NCI-H69 (cell line): ENCODE measurements around the gene RAB5B.
"Not testable (repeated sequence)": the region's sequence is repeated elsewhere in the genome, so short reads cannot be mapped to it uniquely, and the experiment has no call there.

Source experiments
- DNase-seq: peaks from one replicate; lab custom pipeline; 2025; lab: John Stamatoyannopoulos, UW

Gene RAB5B

DNA sequence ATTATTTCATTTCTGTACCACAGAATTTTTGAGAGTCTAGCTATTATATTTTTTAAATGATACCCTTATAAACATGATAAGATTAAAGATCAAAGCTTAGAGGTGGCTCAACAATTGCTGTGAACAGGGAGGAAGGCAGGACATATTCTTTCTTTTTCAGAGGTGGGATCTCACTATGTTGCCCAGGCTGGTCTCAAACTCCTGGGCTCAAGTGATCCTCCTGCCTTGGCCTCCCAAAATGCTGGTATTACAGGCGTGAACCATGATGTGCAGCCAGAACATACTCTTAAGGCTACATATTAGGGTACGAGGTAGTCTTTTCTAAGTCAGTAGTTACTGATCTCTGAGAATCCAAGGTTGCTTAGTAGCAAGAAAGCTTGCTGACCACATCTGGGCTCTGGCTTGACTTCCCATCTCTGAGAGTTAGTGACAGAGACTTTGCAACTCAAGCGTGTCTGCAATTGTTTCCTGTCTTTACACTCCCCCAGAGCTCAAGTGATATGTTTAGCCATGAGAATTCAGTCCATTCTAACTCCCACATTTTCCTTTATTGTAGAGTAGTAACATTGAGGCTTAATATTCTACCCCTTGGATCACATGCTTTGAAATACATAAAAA is 8.6 kb downstream of the RAB5B start:
- no peak for DNase-seq

DNA sequence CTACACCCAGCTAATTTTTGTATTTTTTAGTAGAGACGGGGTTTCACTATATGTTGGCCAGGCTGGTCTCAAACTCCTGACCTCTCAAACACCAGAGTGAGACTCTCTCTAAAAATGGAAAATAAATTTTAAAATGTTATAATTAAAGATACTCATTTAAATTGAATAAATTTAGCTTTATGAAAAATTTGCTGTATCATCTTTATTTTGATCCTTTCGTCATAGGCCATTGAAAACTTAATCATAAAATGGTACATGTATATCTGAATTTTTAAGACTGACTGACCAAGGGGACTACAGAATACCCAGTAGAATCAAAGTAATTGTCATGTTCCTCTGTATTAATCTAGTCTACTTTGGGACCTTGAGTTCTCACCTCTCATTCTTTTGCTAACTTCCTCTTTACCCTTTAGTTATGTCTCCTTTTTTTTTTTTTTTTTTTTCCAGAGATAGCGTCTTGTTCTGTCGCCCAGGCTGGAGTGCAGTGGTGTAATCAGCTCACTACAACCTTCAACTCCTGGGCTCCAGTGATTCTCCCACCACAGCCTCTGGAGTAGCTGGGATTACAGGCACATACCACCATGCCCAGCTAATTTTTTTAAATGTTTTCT is 9.5 kb downstream of the RAB5B start:
- no peak for DNase-seq

DNA sequence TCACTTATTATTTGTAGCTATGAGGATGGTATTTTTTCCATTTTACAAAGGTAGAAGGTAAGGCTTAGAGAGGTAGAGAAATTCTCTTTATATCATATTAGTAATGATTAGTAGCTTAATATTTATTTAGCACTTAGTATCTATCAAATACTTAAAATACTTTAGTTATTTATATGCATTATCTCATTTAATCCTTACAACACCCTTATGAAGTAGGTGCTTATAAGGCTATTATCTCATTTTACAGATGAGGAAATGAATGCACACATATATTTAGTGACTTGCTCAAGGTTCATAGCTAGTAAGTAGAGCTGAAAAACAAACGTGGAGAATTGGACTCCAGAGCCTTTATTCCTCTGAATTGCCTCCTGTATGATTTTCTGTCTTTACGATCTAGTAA is 11.0 kb downstream of the RAB5B start:
- no peak for DNase-seq

- no peak for DNase-seq
These were observed 11.5 kb downstream of the RAB5B start for GRCh38 chr12:55985341-55985740.

DNA sequence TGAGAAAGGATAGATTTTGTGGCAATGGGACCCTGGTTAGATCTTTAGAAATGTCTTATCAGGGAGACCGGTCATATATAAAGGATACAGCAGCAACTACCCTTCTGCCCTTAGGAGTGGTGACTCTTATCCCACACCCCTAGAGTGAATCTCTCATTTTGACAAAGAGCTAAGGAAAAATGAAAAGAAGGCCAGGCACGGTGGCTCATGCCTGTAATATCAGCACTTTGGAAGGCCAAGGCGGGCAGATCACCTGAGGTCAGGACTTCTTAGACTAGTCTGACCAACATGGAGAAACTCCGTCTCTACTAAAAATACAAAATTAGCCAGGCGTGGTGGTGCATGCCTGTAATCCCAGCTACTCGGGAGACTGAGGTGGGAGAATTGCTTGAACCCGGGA is 12.1 kb downstream of the RAB5B start:
- DNase-seq, result not testable (repeated sequence)

GRCh38 chr12:55991110-55991509 is 17.2 kb downstream of the RAB5B start:
- no peak for DNase-seq

DNA sequence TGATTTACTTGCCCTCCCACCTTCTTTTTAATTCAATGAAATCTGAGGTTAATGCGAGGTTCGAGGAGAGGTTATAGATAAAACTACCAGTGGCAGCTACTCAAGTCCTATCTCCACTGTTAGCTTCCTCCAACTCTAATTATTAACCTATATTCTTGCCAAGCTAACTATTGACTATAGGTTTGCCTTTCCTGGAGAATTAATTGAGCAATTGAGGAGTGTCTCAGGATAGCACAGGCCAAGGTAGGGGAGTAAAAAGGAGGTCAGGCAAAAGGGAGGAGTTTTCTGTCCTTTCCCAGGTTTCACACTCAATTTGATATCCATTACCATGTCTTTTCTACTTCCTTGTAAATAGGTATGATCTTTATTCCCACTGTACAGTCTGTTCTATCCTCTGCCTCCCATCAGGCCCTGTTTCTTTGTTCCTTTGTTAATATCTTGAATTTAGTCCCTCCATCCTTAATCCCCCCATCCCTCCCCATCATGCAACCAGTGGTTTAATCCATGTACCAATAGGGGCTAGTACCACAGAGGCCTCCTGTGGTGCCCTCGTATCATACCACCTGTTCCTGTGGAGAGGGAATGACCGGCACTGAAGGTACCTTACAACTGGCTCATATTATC is 19.5 kb downstream of the RAB5B start:
- DNase-seq, result no peak

DNA sequence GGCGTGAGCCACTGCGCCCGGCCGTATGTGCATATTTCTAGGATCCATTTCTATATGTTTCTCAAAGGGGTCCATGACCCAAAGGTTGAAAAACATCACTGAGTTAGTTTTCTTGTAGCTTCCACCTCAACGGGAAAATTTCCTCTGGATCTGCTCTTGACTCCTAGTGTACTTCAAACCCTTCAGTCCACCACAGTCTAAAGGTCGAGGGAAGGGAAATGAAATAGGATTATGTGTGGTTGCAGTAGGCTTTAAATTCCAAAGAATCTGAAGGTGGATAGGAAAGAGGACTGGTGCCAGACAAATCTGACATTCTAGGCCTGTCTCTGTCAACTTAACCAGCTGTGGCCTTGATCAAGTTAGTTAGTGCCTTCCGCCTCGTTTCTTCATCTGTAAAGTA is 21.5 kb downstream of the RAB5B start:
- no peak for DNase-seq

DNA sequence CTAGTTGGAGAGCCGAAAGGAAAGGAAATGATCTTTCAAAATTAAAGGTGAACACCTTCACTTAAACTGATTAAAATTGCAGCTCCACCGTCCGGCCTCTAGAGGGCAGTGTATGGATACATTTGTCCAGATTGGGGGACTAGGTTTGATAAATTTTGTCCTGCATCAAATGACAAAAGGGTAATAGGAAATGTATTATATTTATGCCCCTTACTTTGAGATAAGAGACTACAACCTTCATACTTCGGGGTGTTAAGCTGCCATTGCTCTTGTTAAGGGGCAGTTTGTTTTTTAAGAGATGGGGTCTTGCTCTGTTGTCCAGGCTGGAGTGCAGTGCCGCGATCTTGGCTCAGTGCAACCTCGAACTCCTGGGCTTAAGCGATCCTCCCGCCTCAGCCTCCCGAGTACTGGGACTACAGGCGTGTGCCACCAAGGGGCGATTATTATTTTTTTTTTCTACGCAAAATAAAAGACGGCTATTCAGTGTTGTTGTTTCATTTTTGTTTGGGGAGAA is 22.4 kb downstream of the RAB5B start:
- peak; percentile 77 for DNase-seq

GRCh38 chr12:55996715-55997534 is 23.0 kb downstream of the RAB5B start, which contains the start of gene SUOX:
Gene SUOX (plus strand): TSS chr12:55997276. CDS start chr12:56002222, 4,946 bp downstream.
- peak; percentile 98 for DNase-seq

DNA sequence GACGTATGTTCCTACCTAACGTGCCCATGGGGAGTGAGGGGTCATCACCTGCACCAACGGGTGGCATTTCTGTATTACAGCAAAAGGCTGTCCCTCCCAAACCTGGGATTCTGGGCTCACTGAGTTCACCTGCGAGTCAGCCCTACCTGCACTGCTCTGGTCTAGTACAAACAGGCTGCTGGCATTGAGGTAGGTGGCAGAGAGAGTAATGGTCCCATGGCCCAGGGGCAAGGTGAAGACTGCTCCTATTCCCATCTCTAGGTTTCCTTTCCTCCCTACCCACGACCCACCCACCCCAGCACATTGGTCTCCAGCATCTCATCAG is 23.6 kb downstream of the RAB5B start:
- peak; percentile 58 for DNase-seq

DNA sequence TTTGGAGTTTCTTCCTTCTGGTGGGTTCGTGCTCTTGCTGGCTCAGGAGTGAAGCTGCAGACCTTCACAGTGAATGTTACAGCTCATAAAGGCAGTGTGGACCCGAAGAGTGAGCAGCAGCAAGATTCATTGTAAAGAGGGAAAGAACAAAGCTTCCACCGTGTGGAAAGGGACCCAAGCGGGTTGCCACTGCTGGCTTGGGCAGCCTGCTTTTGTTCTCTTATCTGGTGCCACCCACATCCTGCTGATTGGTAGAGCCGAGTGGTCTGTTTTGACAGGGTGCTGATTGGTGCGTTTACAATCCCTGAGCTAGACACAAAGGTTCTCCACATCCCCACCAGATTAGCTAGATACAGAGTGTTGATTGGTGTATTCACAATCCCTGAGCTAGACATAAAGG is 25.6 kb downstream of the RAB5B start:
- DNase-seq, result not testable (repeated sequence)

GRCh38 chr12:55999999-56000540 is 26.2 kb downstream of the RAB5B start:
- not testable (repeated sequence) for DNase-seq

DNA sequence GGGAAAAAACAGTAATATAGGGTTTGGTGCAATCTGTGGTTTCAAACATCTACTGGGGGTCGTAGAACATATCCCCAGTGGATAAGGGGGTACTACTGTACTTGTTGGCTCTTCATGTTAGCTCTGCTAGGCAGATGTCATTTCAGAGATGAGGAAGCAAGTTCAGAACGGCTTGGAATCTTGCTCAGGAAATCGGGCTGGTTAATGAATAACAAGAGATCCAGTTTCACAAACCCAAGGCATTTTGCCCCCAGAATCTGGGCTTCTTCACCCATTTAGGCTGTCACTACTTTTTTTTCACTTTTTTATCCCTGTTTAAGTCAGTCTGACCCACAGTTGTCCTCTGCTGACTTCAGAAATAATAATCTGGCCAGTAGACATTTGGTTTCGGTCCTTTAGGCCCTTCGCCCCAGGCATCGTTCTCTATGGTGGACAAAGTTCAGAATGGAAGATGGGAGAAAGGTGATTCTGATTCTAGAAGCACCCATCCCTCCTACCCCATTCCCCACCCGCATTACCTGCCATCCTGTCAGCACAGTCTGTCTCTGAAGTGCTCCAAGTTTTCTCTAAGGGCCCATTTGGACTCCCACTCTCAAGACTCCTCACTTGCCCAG is 27.7 kb downstream of the RAB5B start:
- no peak for DNase-seq

GRCh38 chr12:56003376-56003775 is 29.5 kb downstream of the RAB5B start:
- not testable (repeated sequence) for DNase-seq

DNA sequence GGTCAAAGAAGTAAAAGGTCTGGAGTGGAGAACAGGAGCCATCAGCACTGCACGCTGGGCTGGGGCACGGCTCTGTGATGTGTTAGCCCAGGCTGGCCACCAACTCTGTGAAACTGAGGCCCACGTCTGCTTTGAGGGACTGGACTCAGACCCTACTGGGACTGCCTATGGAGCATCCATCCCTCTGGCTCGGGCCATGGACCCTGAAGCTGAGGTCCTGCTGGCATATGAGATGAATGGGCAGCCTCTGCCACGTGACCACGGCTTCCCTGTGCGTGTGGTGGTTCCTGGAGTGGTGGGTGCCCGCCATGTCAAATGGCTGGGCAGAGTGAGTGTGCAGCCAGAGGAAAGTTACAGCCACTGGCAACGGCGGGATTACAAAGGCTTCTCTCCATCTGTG is 30.3 kb downstream of the RAB5B start:
- DNase-seq, result no peak

- peak; percentile 94 for DNase-seq
These were observed 34.0 kb downstream of the RAB5B start for GRCh38 chr12:56007564-56008559.

- DNase-seq, result no peak
These were observed 36.3 kb downstream of the RAB5B start for GRCh38 chr12:56010111-56010570.

- no peak for DNase-seq
These were observed 37.7 kb downstream of the RAB5B start for GRCh38 chr12:56011509-56012090.

DNA sequence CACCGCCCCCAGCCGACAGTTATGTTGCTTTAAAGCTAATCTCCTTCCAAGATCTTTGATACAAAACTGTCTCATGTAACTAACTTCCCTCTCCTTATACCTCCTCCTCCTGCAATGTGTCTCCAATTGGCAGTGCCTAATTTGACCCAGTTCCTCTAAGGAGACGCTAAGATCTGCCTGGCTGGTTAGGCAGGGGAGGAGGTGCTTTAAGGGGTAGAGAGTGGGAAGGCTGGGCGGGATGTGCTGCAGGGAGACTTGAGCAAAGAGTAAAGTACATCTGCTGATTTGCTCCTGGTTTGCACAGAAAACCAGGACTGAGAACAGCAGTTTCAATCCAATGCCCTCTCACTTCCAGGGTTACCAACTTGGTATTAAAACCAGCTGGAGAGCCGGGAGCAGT is 39.6 kb downstream of the RAB5B start:
- DNase-seq, result no peak
